Measurements from ENCODE around the gene SLC25A44. TPM values are rescaled to one million over a fixed set of nuclear protein-coding genes. Genes with fewer than 3 reads are reported as not detected.
A peak's percentile ranks its signal among the peaks of the same experiment; 100 is the strongest.

Gene SLC25A44
- total RNA-seq, 1 experiment from 2014 or later: 12.3 TPM

DNA sequence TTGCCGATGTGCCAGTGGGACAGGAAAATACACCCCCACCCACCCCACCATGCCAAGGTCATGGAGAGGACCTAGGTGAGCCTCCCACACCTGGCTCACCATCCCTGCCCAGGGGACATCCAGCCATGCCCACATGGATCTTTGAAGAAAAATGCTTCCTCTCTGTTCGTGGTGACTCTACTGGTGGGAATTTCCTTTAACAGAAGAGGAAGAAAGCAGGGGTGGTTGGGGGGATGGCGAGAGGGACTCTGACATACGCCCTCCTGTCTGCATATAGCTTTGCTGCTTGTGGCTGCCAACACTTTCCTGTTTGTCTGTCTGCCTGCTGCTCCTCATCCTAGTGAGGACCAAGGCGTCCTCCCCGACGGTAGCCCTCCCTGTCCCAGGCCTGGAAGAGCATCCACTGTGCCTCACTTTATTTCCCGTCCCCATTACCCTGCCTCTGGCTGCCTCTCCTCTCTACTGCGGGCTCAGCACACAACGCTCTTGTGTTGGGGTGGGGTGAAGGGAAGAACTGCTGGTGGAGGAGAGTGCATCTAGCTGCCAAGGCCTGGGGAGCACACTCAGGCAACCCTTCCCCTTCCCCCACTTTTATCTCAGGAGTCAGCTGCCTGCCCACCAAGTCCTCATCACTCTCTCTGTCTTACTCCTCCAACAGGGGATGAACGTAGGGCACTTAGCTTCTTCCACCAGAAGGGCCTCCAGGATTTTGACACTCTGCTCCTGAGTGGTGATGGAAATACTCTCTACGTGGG lies 38.0 kb upstream of the SLC25A44 start:
- Histone ChIP-seq H3K36me3 (no peaks in the 10 kb centered on the region), H3K27me3 (no peaks in the 10 kb centered on the region), H3K9me3 (replicated peaks) (no peaks in the 10 kb centered on the region), H3K4me1 (peaks cover 15% of the 10 kb centered on the region; the same call in 1 of the 2 replicates), H3K4me3 (no peak overlapping the region), H3K27ac (no peak overlapping the region)
- DNase-seq: no peak

- DNase-seq: no peak
- H3K4me1 ChIP-seq: peaks cover 10% of the 10 kb centered on the region; the same call in 1 of the 2 replicates
- H3K27me3 ChIP-seq: no peaks in the 10 kb centered on the region
- no peak overlapping the region for H3K27ac ChIP-seq
- H3K4me3 ChIP-seq: no peak overlapping the region
- H3K9me3 ChIP-seq (replicated peaks): no peaks in the 10 kb centered on the region
- no peaks in the 10 kb centered on the region for H3K36me3 ChIP-seq
These were observed 36.4 kb upstream of the SLC25A44 start for GRCh38 chr1:156157506-156157905.

DNA sequence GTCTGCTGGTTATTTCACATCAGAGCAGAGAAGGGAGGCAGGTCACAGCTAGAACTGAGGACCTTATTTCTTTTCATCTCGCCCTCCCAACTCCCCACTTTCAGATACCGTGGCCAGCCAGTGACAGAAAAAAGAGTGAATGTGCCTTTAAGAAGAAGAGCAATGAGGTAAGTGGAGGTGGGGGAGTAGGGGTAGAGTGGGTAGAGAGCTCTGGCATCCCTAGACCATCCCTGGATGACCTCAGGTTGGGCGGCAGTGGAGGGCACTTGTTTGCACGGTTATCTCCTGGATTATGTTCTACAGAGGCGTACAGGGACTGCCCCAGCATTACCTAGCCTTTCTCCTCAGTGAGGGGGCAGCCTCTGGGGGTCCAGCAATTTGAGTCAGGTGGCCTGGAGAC lies 35.9 kb upstream of the SLC25A44 start:
- Histone ChIP-seq H3K27me3 (no peaks in the 10 kb centered on the region), H3K9me3 (replicated peaks) (no peaks in the 10 kb centered on the region), H3K4me1 (peaks cover 10% of the 10 kb centered on the region; the same call in 1 of the 2 replicates)

DNA sequence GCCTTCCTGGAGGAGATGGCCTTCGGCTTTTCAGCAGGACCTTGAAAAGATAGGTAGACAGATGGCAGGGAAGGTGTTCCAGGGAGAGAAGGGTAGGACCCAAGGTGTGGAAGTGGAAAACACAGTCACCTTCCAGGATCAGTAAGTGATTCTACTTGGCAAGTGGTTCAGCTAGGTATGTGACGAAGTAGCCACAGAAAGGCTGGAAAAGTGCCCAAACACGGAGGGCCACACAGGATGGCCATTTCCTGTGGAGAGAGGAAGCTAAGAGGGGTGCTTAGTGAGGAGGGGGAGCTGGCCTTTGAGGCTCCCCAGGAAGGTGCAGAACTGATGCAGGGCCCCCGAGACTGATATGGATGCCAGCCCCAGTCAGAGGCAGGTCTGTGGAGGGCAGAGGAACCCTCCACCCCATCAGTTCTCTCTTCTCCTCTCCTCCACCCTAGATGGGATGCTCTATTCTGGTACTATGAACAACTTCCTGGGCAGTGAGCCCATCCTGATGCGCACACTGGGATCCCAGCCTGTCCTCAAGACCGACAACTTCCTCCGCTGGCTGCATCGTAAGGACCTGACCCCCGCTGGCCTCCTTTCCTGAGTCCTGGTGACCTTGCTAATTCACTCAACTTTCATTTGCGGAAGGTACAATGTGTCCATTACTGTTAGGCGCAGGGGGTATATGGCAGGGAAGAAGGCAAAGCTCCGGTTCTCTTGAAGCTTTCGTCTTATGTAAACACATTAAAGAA lies 33.7 kb upstream of the SLC25A44 start:
- Histone ChIP-seq H3K4me1 (peaks cover 10% of the 10 kb centered on the region; the same call in 1 of the 2 replicates), H3K36me3 (no peaks in the 10 kb centered on the region), H3K4me3 (peak overlapping the region; percentile 65), H3K27ac (peak overlapping the region; percentile 47; the same call in 1 of the 2 replicates), H3K9me3 (replicated peaks) (no peaks in the 10 kb centered on the region), H3K27me3 (no peaks in the 10 kb centered on the region)
- peak; percentile 27 to 32 for DNase-seq

More for the DNA sequence above, 35.9 kb upstream of the SLC25A44 start:
- Histone ChIP-seq H3K27ac (no peak overlapping the region), H3K36me3 (no peaks in the 10 kb centered on the region), H3K4me3 (no peak overlapping the region)
- DNase-seq: no peak

GRCh38 chr1:156160743-156161171 lies 33.1 kb upstream of the SLC25A44 start:
- DNase-seq: peak; percentile 92 to 93
- H3K9me3 ChIP-seq (replicated peaks): no peaks in the 10 kb centered on the region
- peaks cover 10% of the 10 kb centered on the region; the same call in 1 of the 2 replicates for H3K4me1 ChIP-seq
- H3K27me3 ChIP-seq: no peaks in the 10 kb centered on the region
- peak overlapping the region; percentile 65 for H3K4me3 ChIP-seq
- H3K27ac ChIP-seq: peak overlapping the region; percentile 47; the same call in 1 of the 2 replicates
- no peaks in the 10 kb centered on the region for H3K36me3 ChIP-seq

GRCh38 chr1:156162430-156163037 lies 31.4 kb upstream of the SLC25A44 start:
- DNase-seq: no peak
- Histone ChIP-seq H3K4me3 (no peak overlapping the region), H3K27ac (no peak overlapping the region), H3K27me3 (no peaks in the 10 kb centered on the region), H3K4me1 (peaks cover 10% of the 10 kb centered on the region; the same call in 1 of the 2 replicates), H3K36me3 (no peaks in the 10 kb centered on the region), H3K9me3 (replicated peaks) (no peaks in the 10 kb centered on the region)

- no peaks in the 10 kb centered on the region for H3K27me3 ChIP-seq
- H3K4me1 ChIP-seq: peaks cover 10% of the 10 kb centered on the region; the same call in 1 of the 2 replicates
- H3K4me3 ChIP-seq: no peak overlapping the region
- H3K27ac ChIP-seq: no peak overlapping the region
- no peak for DNase-seq
- no peaks in the 10 kb centered on the region for H3K9me3 ChIP-seq (replicated peaks)
- H3K36me3 ChIP-seq: no peaks in the 10 kb centered on the region
These were observed 30.2 kb upstream of the SLC25A44 start for GRCh38 chr1:156163712-156164111.

GRCh38 chr1:156164125-156164831 lies 29.6 kb upstream of the SLC25A44 start:
- Histone ChIP-seq H3K27me3 (no peaks in the 10 kb centered on the region), H3K36me3 (no peaks in the 10 kb centered on the region), H3K9me3 (replicated peaks) (no peaks in the 10 kb centered on the region), H3K4me3 (no peak overlapping the region), H3K27ac (no peak overlapping the region), H3K4me1 (peaks cover 10% of the 10 kb centered on the region; the same call in 1 of the 2 replicates)
- DNase-seq: no peak

DNA sequence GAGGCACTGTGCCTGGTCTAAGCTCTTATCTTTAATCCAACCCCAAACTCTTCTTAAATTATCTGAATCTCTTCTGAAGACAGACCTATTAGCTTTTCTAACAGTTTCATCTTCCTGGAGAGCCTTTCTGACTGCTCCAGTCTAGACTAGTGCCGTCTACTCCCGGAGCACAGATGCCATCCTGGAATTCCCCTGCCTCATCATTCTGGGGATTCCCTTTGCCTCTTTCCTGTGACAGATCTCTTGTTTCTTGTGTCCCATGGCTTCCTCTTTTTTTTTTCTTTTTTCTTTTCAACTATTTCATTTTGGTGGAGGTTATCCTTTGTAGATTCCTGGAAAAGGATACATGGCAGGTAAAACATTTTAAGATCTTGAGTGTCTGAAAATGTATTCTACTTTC lies 28.8 kb upstream of the SLC25A44 start:
- H3K36me3 ChIP-seq: no peaks in the 10 kb centered on the region
- H3K9me3 ChIP-seq (replicated peaks): no peaks in the 10 kb centered on the region
- peaks cover 7% of the 10 kb centered on the region; the same call in 1 of the 2 replicates for H3K4me1 ChIP-seq
- no peak overlapping the region for H3K27ac ChIP-seq
- H3K4me3 ChIP-seq: no peak overlapping the region
- DNase-seq: no peak
- no peaks in the 10 kb centered on the region for H3K27me3 ChIP-seq

GRCh38 chr1:156167536-156167935 lies 26.4 kb upstream of the SLC25A44 start:
- DNase-seq: no peak
- Histone ChIP-seq H3K36me3 (no peaks in the 10 kb centered on the region), H3K4me3 (no peak overlapping the region), H3K27ac (no peak overlapping the region), H3K9me3 (replicated peaks) (no peaks in the 10 kb centered on the region), H3K27me3 (no peaks in the 10 kb centered on the region), H3K4me1 (no peaks in the 10 kb centered on the region)

DNA sequence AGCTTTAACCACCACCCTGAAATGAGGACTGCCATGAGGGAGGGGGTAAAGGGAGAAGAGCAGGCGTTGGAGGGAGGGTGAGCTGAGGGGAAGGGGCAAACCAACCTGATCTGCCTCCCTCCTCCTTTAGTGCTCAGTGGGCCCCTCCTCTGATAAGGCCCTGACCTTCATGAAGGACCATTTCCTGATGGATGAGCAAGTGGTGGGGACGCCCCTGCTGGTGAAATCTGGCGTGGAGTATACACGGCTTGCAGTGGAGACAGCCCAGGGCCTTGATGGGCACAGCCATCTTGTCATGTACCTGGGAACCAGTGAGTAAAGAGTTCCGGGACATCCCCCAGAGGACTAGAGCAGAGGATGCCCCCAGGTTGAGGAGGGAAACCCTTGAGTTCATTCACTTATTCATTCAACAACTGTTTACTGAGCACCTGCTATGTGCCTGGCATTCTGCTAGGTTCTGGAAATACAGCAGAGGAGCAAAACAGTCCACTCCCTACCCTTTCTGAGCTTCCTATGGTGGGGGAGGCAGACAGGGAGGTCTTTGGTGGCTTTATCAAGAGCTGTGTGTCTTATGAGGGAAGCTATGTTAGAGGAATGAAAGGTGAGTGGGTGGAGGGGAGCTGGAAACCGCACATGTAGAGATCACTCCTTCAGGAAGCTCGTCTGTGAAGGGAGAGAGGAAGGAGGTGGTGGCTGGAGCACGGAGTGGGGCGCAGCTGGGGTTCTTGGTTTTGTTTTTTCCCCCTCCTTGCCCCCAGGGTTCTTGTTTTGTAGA lies 21.0 kb upstream of the SLC25A44 start:
- no peaks in the 10 kb centered on the region for H3K27me3 ChIP-seq
- H3K4me1 ChIP-seq: no peaks in the 10 kb centered on the region
- no peak overlapping the region for H3K27ac ChIP-seq
- no peak overlapping the region for H3K4me3 ChIP-seq
- no peaks in the 10 kb centered on the region for H3K36me3 ChIP-seq
- no peak for DNase-seq
- H3K9me3 ChIP-seq (replicated peaks): no peaks in the 10 kb centered on the region

DNA sequence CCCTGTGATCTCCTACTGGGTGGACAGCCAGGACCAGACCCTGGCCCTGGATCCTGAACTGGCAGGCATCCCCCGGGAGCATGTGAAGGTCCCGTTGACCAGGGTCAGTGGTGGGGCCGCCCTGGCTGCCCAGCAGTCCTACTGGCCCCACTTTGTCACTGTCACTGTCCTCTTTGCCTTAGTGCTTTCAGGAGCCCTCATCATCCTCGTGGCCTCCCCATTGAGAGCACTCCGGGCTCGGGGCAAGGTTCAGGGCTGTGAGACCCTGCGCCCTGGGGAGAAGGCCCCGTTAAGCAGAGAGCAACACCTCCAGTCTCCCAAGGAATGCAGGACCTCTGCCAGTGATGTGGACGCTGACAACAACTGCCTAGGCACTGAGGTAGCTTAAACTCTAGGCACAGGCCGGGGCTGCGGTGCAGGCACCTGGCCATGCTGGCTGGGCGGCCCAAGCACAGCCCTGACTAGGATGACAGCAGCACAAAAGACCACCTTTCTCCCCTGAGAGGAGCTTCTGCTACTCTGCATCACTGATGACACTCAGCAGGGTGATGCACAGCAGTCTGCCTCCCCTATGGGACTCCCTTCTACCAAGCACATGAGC lies 17.2 kb upstream of the SLC25A44 start:
- Histone ChIP-seq H3K4me3 (no peak overlapping the region), H3K36me3 (no peaks in the 10 kb centered on the region), H3K4me1 (no peaks in the 10 kb centered on the region), H3K9me3 (replicated peaks) (no peaks in the 10 kb centered on the region), H3K27me3 (no peaks in the 10 kb centered on the region), H3K27ac (no peak overlapping the region)
- DNase-seq: no peak

DNA sequence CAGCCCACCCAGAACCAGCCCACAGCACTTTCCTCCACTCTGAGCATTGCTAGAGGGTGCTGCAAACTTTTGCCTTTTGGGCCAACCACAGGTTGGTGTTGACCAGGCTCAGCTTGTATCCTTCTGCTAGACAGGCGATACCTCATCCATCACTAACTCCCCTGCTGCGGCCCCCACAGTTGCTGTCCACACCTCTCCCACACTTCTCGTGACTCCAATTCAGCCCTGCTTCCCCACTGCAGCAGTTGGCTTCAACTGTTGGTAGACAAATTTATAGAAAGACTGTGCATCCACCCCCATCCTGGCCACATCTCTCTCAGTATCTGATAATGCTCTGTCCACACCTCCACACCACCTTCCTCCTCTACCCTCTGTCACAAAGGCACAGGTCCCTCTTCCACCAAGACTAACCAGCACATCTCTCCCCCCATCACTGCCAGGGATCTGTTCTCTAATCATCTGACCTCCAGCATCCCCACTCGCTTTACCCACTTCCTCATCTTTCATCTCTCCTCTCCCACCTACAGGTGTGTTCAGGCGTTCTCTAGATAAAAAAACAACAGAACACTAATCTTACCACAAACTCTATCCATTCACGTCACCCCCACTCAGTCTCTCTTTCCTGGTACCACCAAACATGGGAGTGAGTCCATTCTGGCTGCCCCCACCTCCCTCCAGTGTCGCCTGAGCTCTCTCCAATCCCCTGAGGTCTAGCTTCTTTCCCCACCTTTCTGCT lies 15.8 kb upstream of the SLC25A44 start:
- no peaks in the 10 kb centered on the region for H3K36me3 ChIP-seq
- H3K4me1 ChIP-seq: no peaks in the 10 kb centered on the region
- H3K9me3 ChIP-seq (replicated peaks): no peaks in the 10 kb centered on the region
- no peak overlapping the region for H3K4me3 ChIP-seq
- no peak for DNase-seq
- no peaks in the 10 kb centered on the region; the same call in 1 of the 2 replicates for H3K27me3 ChIP-seq
- H3K27ac ChIP-seq: no peak overlapping the region

Measured in SJCRH30 (cell line).